Adrenal gland (tissue), 5 donors: ENCODE data around the gene RAB20.

Experiments
- CTCF ChIP-seq, 6 experiments: fragments of 450-650 bp in 4 of 6; fragments of 200-600 bp in 2 of 6; sonication (generic) in 1 of 6; IDR thresholded peaks; 1 replicate in 5 of 6; 2 replicates in 1 of 6; pipeline versions ENCODE4 v1.5.1 to v1.8.0; 2016 to 2021; ENCODE audit warnings: antibody characterized with exemption in 6 of 6, mild to moderate bottlenecking in 2 of 6, moderate library complexity in 1 of 6
- POLR2A ChIP-seq, 2 donors: fragments of 450-650 bp; IDR thresholded peaks; one replicate each; pipeline ENCODE4 v1.6.1; 2017; ENCODE audit warnings: antibody characterized with exemption in 2 of 2, mild to moderate bottlenecking in 2 of 2, moderate library complexity in 1 of 2
- donor health status: DM: no; HTN: no; CAD: no.

GRCh38 chr13:110495376-110495775 is 66.1 kb downstream of the RAB20 start:
- TF ChIP-seq POLR2A (IDR thresholded peaks at IDR 0.05) (no peak), CTCF (IDR thresholded peaks at IDR 0.05) (no peak)
